Epithelial cell of proximal tubule (primary cell): ENCODE data around the gene TFEB. TPM values are rescaled to one million over a fixed set of nuclear protein-coding genes. Genes with fewer than 3 reads are reported as not detected.

Experiments used
- DNase-seq: peaks from one replicate; pipeline ENCODE4 v3.0.0-alpha.2; 2011; ENCODE audit warnings: low read depth
- H3K4me3 ChIP-seq: 2 replicates; pipeline ENCODE4 v1.5.1; 2011; ENCODE audit warnings: low read depth, mild to moderate bottlenecking, low read length
- total RNA-seq: library from RNA; depleted of rRNA; stranded (reverse); fragments of >200 nt; gene quantifications from 2 replicates; pipeline ENCODE4 v1.2.3, GENCODE V29; 2015
- TF ChIP-seq, protein P1 (sequence below): conservative IDR thresholded peaks from 2 replicates; pipeline ENCODE4 v1.5.1; 2012; ENCODE audit warnings: low read depth, mild to moderate bottlenecking, low read length

Gene TFEB
- total RNA-seq, 1 donor from 2014 or later: 3.3 TPM

GRCh38 chr6:41727705-41728072 is 7.7 kb downstream of the TFEB start:
- no peak for DNase-seq
- TF ChIP-seq, protein P1, sequence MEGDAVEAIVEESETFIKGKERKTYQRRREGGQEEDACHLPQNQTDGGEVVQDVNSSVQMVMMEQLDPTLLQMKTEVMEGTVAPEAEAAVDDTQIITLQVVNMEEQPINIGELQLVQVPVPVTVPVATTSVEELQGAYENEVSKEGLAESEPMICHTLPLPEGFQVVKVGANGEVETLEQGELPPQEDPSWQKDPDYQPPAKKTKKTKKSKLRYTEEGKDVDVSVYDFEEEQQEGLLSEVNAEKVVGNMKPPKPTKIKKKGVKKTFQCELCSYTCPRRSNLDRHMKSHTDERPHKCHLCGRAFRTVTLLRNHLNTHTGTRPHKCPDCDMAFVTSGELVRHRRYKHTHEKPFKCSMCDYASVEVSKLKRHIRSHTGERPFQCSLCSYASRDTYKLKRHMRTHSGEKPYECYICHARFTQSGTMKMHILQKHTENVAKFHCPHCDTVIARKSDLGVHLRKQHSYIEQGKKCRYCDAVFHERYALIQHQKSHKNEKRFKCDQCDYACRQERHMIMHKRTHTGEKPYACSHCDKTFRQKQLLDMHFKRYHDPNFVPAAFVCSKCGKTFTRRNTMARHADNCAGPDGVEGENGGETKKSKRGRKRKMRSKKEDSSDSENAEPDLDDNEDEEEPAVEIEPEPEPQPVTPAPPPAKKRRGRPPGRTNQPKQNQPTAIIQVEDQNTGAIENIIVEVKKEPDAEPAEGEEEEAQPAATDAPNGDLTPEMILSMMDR: no peak
- H3K4me3 ChIP-seq: no peak overlapping the region

DNA sequence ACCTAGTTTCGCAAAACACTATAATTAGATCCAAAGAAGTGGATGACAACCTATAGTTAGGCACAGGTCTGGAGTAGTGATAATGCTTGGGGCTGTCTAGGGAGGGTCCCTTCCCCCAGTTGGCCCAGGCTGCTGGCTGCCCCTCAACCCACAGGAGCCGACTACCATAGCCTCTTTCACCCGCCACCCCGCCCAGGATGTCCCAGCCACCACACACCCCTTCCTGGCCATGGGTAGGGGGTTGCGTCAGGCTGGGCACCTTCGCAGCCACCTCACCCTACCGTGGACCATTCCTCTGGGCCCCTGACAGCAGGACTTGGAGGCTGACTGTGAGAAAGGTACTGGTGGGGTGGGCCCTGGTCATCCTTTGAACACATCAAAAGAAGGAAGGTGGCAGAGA is 8.5 kb downstream of the TFEB start:
- TF ChIP-seq, protein P1: no peak
- H3K4me3 ChIP-seq: no peak overlapping the region
- DNase-seq: no peak

DNA sequence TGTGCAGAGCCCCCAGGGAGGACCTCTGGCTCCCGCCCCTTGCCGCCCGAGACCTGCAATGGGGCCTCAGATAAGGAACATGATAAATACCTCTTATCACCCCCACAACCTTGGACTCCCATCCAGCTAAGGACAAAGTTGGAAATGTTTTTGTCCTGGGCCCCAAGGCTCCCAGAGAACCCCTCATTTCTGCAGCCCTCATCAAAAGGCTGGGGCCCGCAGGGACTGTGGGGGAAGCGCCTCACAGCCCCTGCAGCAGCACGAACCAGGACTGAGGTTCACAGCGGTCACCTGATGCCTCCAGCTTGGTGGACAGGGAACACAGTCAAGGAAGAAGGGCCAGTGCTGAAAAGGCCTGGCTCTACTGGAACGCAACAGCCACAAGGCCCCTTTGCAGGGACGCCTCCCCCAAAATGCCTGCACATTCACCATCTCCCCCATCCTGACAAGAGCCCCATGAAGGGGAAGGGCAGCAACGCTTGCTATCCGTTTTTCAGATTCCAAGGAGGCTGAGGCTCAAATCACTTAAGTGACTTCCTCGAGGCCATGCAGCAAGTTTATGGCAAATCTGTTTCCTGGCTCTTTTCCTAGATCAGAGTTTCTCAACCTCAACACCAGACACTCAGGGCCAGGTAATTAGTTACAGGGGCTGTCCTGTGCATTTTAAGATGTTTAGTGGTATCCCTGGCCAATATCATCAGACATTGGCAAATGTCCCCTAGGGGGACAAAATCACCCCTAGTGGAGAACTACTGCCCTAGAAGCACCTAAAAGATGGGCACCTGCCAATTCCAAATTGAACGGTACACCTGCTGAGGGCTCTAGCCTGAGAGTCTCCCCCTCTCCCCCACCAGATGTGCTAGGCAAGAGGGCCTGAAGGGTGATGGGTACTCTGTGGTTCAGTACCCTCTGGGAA is 10.6 kb downstream of the TFEB start:
- TF ChIP-seq, protein P1: peak; percentile 17
- no peak overlapping the region for H3K4me3 ChIP-seq
- no peak for DNase-seq

DNA sequence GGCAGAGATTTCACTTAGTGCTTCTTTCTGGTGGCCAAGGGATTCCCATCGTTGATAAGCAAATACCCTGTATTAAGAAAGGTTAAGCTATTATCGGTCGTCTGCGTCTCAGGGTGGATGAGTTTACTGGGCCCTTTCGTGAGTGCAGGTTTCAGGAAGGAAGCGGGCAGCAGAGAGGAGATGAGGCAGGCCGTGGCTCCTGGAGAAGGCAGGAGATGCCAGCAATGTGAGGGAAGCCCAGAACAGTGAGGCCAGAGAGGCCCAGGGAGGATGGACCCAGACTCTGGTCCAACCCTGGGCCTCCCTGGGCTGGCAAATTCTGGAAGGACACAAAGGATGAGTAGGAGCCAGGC is 11.2 kb downstream of the TFEB start:
- no peak overlapping the region for H3K4me3 ChIP-seq
- TF ChIP-seq, protein P1: no peak
- no peak for DNase-seq

DNA sequence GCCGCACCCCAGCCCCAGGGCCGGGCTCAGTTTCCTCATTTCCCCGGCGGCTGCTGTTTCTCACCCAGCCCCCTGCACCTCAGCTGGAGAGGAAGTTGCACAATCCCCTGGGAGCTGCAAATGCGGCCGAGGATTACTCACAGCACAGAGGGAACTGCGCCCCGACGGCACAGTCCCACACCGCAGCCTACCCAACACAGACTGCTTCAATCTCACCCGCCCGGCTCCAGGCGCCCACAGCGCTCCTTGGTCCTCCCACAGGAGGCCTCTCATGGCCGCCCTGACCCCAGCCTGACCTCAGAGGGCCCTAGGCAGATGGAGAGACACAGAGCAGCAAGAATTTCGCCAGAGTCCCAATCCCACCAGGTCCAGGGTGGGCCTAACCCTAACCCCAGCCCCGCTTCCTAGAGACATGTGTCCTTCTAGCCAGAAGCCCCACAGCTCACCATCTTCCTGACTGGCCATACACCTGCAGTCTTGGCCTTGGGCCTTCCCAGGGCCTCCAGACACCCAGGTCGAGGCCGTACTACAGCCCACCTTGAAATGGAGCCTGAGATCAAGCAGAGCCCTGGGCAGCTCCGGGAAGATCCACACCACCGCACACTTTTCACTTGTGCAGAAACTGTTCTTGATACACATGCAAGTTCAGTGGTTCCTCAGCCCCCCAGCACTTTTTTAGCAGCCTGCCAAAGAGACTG is 11.7 kb downstream of the TFEB start:
- TF ChIP-seq, protein P1: no peak
- no peak for DNase-seq
- H3K4me3 ChIP-seq: peak overlapping the region; percentile 2

DNA sequence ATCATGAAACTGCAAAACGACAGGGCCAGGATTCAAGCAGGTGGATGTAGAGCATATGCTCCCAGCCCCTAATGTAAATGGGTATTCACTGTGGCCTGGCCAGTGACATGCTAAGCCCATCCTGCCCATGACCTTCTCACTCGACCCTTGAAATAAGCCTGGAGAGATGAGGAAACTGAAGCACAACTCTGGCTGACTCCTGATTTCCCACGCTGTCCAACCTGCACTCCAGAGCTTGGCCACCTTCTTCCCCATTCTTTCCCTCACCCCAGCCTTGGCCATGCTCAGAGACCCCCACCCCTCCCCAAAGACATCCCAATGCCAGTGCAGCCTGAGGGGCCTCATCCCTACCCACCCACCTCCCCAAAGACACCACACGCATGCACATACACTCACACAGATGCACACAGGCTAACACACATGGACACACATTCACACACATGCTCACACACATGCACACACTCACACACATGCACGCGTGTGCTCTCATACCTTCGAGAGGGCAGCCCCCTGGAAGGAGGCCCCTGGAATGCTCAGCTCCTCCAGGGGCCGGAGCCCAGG is 12.4 kb downstream of the TFEB start:
- TF ChIP-seq, protein P1: no peak
- peak overlapping the region; percentile 2 for H3K4me3 ChIP-seq
- no peak for DNase-seq
